Measurements from ENCODE around the gene HCCS.
A peak's percentile ranks its signal among the peaks of the same experiment; 100 is the strongest.

Gene HCCS

GRCh38 chrX:11103006-11103405 lies 8.1 kb upstream of the HCCS start:
- Histone ChIP-seq H3K4me1 (ENCODE audit: low read length) (peaks cover 26% of the 10 kb centered on the region), H3K9me3 (ENCODE audit: insufficient read depth, low read length) (no peaks in the 10 kb centered on the region), H3K36me3 (replicated peaks; ENCODE audit: low read depth, low read length) (no peaks in the 10 kb centered on the region), H3K4me3 (ENCODE audit: low read length) (no peak overlapping the region), H3K79me2 (ENCODE audit: low read length) (no peaks in the 10 kb centered on the region), H2AFZ (ENCODE audit: low read depth, low read length) (no peak overlapping the region), H3K27ac (ENCODE audit: low read length) (no peak overlapping the region), H3K27me3 (ENCODE audit: low read depth, low read length) (no peaks in the 10 kb centered on the region), H3K9ac (ENCODE audit: low read length) (no peak overlapping the region), H3K4me2 (ENCODE audit: low read length) (peak overlapping the region; percentile 16), H4K20me1 (ENCODE audit: insufficient read depth, low read length) (no peaks in the 10 kb centered on the region)
- TF ChIP-seq CTCF (IDR thresholded peaks at IDR 0.05; ENCODE audit: low read depth, low read length) (no peak), EZH2phosphoT487 (IDR thresholded peaks at IDR 0.05; ENCODE audit: low read depth) (no peak)

- Histone ChIP-seq H4K20me1 (ENCODE audit: insufficient read depth, low read length) (no peaks in the 10 kb centered on the region), H3K27me3 (ENCODE audit: low read depth, low read length) (no peaks in the 10 kb centered on the region), H3K4me1 (ENCODE audit: low read length) (peaks cover 33% of the 10 kb centered on the region), H3K4me3 (ENCODE audit: low read length) (no peak overlapping the region), H3K36me3 (replicated peaks; ENCODE audit: low read depth, low read length) (no peaks in the 10 kb centered on the region), H3K27ac (ENCODE audit: low read length) (no peak overlapping the region), H3K4me2 (ENCODE audit: low read length) (no peak overlapping the region), H2AFZ (ENCODE audit: low read depth, low read length) (no peak overlapping the region), H3K9ac (ENCODE audit: low read length) (no peak overlapping the region), H3K79me2 (ENCODE audit: low read length) (no peaks in the 10 kb centered on the region), H3K9me3 (ENCODE audit: insufficient read depth, low read length) (no peaks in the 10 kb centered on the region)
- TF ChIP-seq CTCF (IDR thresholded peaks at IDR 0.05; ENCODE audit: low read depth, low read length) = no peak
- no peak for TF ChIP-seq EZH2phosphoT487 (IDR thresholded peaks at IDR 0.05; ENCODE audit: low read depth)
These were observed 7.4 kb upstream of the HCCS start for GRCh38 chrX:11103751-11104150.

- H3K27me3 ChIP-seq (ENCODE audit: low read depth, low read length) = no peaks in the 10 kb centered on the region
- no peak overlapping the region for H3K4me3 ChIP-seq (ENCODE audit: low read length)
- no peak for TF ChIP-seq CTCF (IDR thresholded peaks at IDR 0.05; ENCODE audit: low read depth, low read length)
- TF ChIP-seq EZH2phosphoT487 (IDR thresholded peaks at IDR 0.05; ENCODE audit: low read depth) = no peak
- H2AFZ ChIP-seq (ENCODE audit: low read depth, low read length) = no peak overlapping the region
- H3K36me3 ChIP-seq (replicated peaks; ENCODE audit: low read depth, low read length) = no peaks in the 10 kb centered on the region
- H3K79me2 ChIP-seq (ENCODE audit: low read length) = peaks cover 2% of the 10 kb centered on the region; the same call in 1 of the 2 replicates
- no peak overlapping the region for H3K4me2 ChIP-seq (ENCODE audit: low read length)
- H4K20me1 ChIP-seq (ENCODE audit: insufficient read depth, low read length) = no peaks in the 10 kb centered on the region
- H3K9me3 ChIP-seq (ENCODE audit: insufficient read depth, low read length) = no peaks in the 10 kb centered on the region
- H3K9ac ChIP-seq (ENCODE audit: low read length) = no peak overlapping the region
- peaks cover 38% of the 10 kb centered on the region for H3K4me1 ChIP-seq (ENCODE audit: low read length)
- no peak overlapping the region for H3K27ac ChIP-seq (ENCODE audit: low read length)
These were observed 6.1 kb upstream of the HCCS start for GRCh38 chrX:11105080-11105479.

- no peaks in the 10 kb centered on the region for H3K9me3 ChIP-seq (ENCODE audit: insufficient read depth, low read length)
- H3K9ac ChIP-seq (ENCODE audit: low read length) = no peak overlapping the region
- peak overlapping the region; percentile 40 for H3K4me2 ChIP-seq (ENCODE audit: low read length)
- no peak overlapping the region for H3K27ac ChIP-seq (ENCODE audit: low read length)
- H3K79me2 ChIP-seq (ENCODE audit: low read length) = peaks cover 33% of the 10 kb centered on the region
- peaks cover 2% of the 10 kb centered on the region for H3K36me3 ChIP-seq (replicated peaks; ENCODE audit: low read depth, low read length)
- H4K20me1 ChIP-seq (ENCODE audit: insufficient read depth, low read length) = no peaks in the 10 kb centered on the region
- H3K4me1 ChIP-seq (ENCODE audit: low read length) = peaks cover 41% of the 10 kb centered on the region
- H3K4me3 ChIP-seq (ENCODE audit: low read length) = no peak overlapping the region
- H2AFZ ChIP-seq (ENCODE audit: low read depth, low read length) = no peak overlapping the region
- no peaks in the 10 kb centered on the region for H3K27me3 ChIP-seq (ENCODE audit: low read depth, low read length)
- TF ChIP-seq EZH2phosphoT487 (IDR thresholded peaks at IDR 0.05; ENCODE audit: low read depth) = no peak
- no peak for TF ChIP-seq CTCF (IDR thresholded peaks at IDR 0.05; ENCODE audit: low read depth, low read length)
These were observed 2.7 kb upstream of the HCCS start for GRCh38 chrX:11108253-11108941.

Measured in OCI-LY3 (cell line).